Panc1 (cell line): ENCODE data around the gene ARL10. TPM values are rescaled to one million over a fixed set of nuclear protein-coding genes. Genes with fewer than 3 reads are reported as not detected.
"Not testable (repeated sequence)": the region's sequence is repeated elsewhere in the genome, so short reads cannot be mapped to it uniquely, and the experiment has no call there.

Experiments used
- ATAC-seq: fragments of 200-7000 bp; cut with Tn5 transposase; 2 replicates; pipeline ENCODE4 v1.9.1; 2020; ENCODE audit warnings: mild to moderate bottlenecking, moderate library complexity
- BruUV-seq: library from RNA; stranded (reverse); fragments of 400-500 nt; replicated peaks from 2 replicates; lab custom pipeline; 2021; lab: Mats Ljungman, UMichigan
- CTCF ChIA-PET: fragments of 300-600 bp; sonication (Branson Sonifier 250); formaldehyde crosslinking; loops from one replicate; lab custom pipeline; 2022; ENCODE audit warnings: antibody characterized with exemption; lab: Charles Lee
- POLR2A ChIA-PET: fragments of 300-600 bp; sonication (Branson Sonifier 250); formaldehyde crosslinking; loops from one replicate; lab custom pipeline; 2022; ENCODE audit warnings: antibody characterized with exemption; lab: Charles Lee
- DNase-seq: peaks from one replicate; pipeline ENCODE4 v3.0.0-alpha.2; 2010; ENCODE audit warnings: low read depth, low spot score
- H3K27ac ChIP-seq: 2 replicates; pipeline ENCODE4 v1.5.1; 2011; ENCODE audit warnings: mild to moderate bottlenecking, low read length, inconsistent platforms
- H3K27me3 ChIP-seq: fragments of 200-500 bp; sonication (Bioruptor generic); 2 replicates; pipeline ENCODE4 v1.6.0; 2014; ENCODE audit warnings: low read length, inconsistent platforms; ENCODE audit not compliant: control insufficient read depth, insufficient read depth
- H3K36me3 ChIP-seq: fragments of 200-500 bp; sonication (Bioruptor generic); 2 replicates; pipeline ENCODE4 v1.5.1; 2014; ENCODE audit warnings: inconsistent platforms, mild to moderate bottlenecking, low read length, moderate library complexity; ENCODE audit not compliant: control insufficient read depth, insufficient read depth
- H3K4me1 ChIP-seq: 2 replicates; pipeline ENCODE4 v1.5.1; 2011; ENCODE audit warnings: inconsistent platforms, mild to moderate bottlenecking, low read length, moderate library complexity; ENCODE audit not compliant: control insufficient read depth, insufficient read depth
- H3K4me3 ChIP-seq, 2 experiments: 2 replicates each; pipeline ENCODE4 v1.5.1; 2011 to 2012; ENCODE audit warnings: low read depth in 2 of 2, low read length in 2 of 2, mild to moderate bottlenecking in 2 of 2, inconsistent platforms in 1 of 2, moderate library complexity in 1 of 2
- H3K9me3 ChIP-seq: fragments of 200-500 bp; sonication (Bioruptor generic); 2 replicates; pipeline ENCODE4 v1.5.1; 2014; ENCODE audit warnings: low read depth, mild to moderate bottlenecking, inconsistent platforms, low read length, moderate library complexity; ENCODE audit not compliant: control insufficient read depth, insufficient read depth
- CTCF ChIP-seq: fragments of 450-650 bp; IDR thresholded peaks from 2 replicates; pipeline ENCODE4 v1.5.1; 2017; ENCODE audit warnings: mild to moderate bottlenecking
- POLR2AphosphoS5 ChIP-seq: IDR thresholded peaks from 2 replicates; pipeline ENCODE4 v1.6.1; 2012; ENCODE audit warnings: mild to moderate bottlenecking, low read depth, low read length, moderate library complexity
- REST ChIP-seq, 2 experiments: IDR thresholded peaks; 2 replicates each; pipeline ENCODE4 v1.6.1; 2011 to 2012; ENCODE audit warnings: low read depth in 2 of 2, control low read depth in 1 of 2, low read length in 1 of 2, mild to moderate bottlenecking in 1 of 2, moderate library complexity in 1 of 2; ENCODE audit not compliant: insufficient read depth in 1 of 2
- SIN3A ChIP-seq: IDR thresholded peaks from 2 replicates; pipeline ENCODE4 v1.6.1; 2012; ENCODE audit warnings: low read depth, mild to moderate bottlenecking, low read length, moderate library complexity, borderline replicate concordance; ENCODE audit not compliant: insufficient read depth
- TCF7L2 ChIP-seq: IDR thresholded peaks from 2 replicates; pipeline ENCODE4 v1.6.1; 2011; ENCODE audit warnings: mild to moderate bottlenecking, low read depth, low read length, inconsistent platforms
- in situ Hi-C: cut with HindIII; loops from 2 replicates; pipeline ENCODE4 v1.10.0; 2016; ENCODE audit warnings: low sequenced_read_pairs, low pct_unique_long_range_greater_than_20kb
- intact Hi-C: fragments of 100-400 bp; cut with micrococcal nuclease; formaldehyde crosslinking; loops from one replicate; pipeline ENCODE4 v1.10.0; 2022; ENCODE audit not compliant: unreplicated experiment
- total RNA-seq: library from RNA; stranded (reverse); gene quantifications from one replicate; pipeline ENCODE4 v1.2.1, GENCODE V29; 2021; ENCODE audit not compliant: unreplicated experiment

The ARL10 gene
- total RNA-seq, 1 experiment from 2014 or later, result 2.0 TPM

- intact Hi-C loops, result no loop called here
- no TSS peak for BruUV-seq
- Histone ChIP-seq H3K4me1 (no peaks in the 10 kb centered on the region; the same call in 1 of the 2 replicates), H3K27me3 (no peaks in the 10 kb centered on the region), H3K4me3 (no peak overlapping the region), H3K36me3 (no peaks in the 10 kb centered on the region), H3K9me3 (no peaks in the 10 kb centered on the region), H3K27ac (no peak overlapping the region)
- CTCF ChIA-PET, result no interaction called here
- ATAC-seq (no peak), DNase-seq (no peak)
- no peak for TF ChIP-seq SIN3A
- TF ChIP-seq POLR2AphosphoS5, result no peak
- no peak for TF ChIP-seq CTCF
- no peak for TF ChIP-seq TCF7L2
- TF ChIP-seq REST (IDR thresholded peaks at IDR 0.05; ENCODE audit: insufficient read depth in 1 of 2, low read depth in 2 of 2, low read length in 1 of 2), result no peak
- POLR2A ChIA-PET, result no interaction called here
- in situ Hi-C loops, result no loop called here
These were observed 42.4 kb downstream of the ARL10 start for GRCh38 chr5:176407456-176408251.

- H3K9me3 ChIP-seq, H3K27me3 ChIP-seq, H3K27ac ChIP-seq, H3K4me3 ChIP-seq, intact Hi-C loops, BruUV-seq, POLR2A ChIA-PET, in situ Hi-C loops, ATAC-seq, DNase-seq, H3K36me3 ChIP-seq, H3K4me1 ChIP-seq, CTCF ChIA-PET: not testable (repeated sequence)
These were observed 42.9 kb downstream of the ARL10 start for GRCh38 chr5:176408252-176408573.

GRCh38 chr5:176408590-176408989 is 43.3 kb downstream of the ARL10 start:
- H3K4me3 ChIP-seq, result no peak overlapping the region
- H3K9me3 ChIP-seq, result no peaks in the 10 kb centered on the region
- ChIA-PET CTCF (no interaction called here), POLR2A (interaction anchor here (0.7 kb wide), 1 partner anchor 8 kb away, joined by 12 read pairs; no protein-coding TSS in a partner anchor)
- no peaks in the 10 kb centered on the region for H3K27me3 ChIP-seq
- ATAC-seq, result no peak
- no peaks in the 10 kb centered on the region; the same call in 1 of the 2 replicates for H3K4me1 ChIP-seq
- TF ChIP-seq POLR2AphosphoS5, result no peak
- TF ChIP-seq TCF7L2, result no peak
- no peak for TF ChIP-seq SIN3A
- TF ChIP-seq CTCF, result no peak
- no peak for TF ChIP-seq REST (IDR thresholded peaks at IDR 0.05; ENCODE audit: insufficient read depth in 1 of 2, low read depth in 2 of 2, low read length in 1 of 2)
- no TSS peak for BruUV-seq
- no peaks in the 10 kb centered on the region for H3K36me3 ChIP-seq
- in situ Hi-C loops, result no loop called here
- intact Hi-C loops, result no loop called here
- no peak for DNase-seq
- H3K27ac ChIP-seq, result no peak overlapping the region
